ENCODE results near the gene HPF1. TPM values are rescaled to one million over a fixed set of nuclear protein-coding genes. Genes with fewer than 3 reads are reported as not detected.

HPF1 gene
- total RNA-seq, 2 donors from 2014 or later = 33.4 to 50.5 TPM

DNA sequence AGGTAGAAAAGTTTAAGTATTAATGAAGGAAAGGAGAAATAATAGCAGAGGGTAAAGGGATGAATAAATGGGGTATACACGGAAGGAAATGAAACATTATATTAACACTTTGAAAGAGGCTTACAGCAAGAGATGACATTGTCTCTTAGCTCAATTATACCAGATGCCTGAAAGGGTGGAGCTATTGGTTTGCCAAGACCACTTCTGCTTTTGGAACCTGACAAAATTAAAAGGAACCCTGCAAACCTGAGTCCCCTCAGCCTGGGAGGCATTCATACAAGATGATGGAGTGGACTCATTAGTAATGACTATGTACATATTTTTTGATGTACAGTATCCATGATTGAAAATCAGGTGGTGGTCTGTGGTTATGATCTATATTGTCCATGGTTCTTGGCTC is 45.1 kb upstream of the HPF1 start:
- no peaks in the 10 kb centered on the region for H3K36me3 ChIP-seq (ENCODE audit: control insufficient read depth, insufficient read depth, low read length)
- H3K4me3 ChIP-seq (ENCODE audit: low read length) = no peak overlapping the region
- no peaks in the 10 kb centered on the region for H3K4me1 ChIP-seq (ENCODE audit: control insufficient read depth, insufficient read depth, low read length)
- peaks cover 10% of the 10 kb centered on the region for H3K9me3 Mint-ChIP-seq
- peaks cover 6% of the 10 kb centered on the region for H3K9me3 ChIP-seq (ENCODE audit: control insufficient read depth, low read length)
- TF ChIP-seq, protein P1, sequence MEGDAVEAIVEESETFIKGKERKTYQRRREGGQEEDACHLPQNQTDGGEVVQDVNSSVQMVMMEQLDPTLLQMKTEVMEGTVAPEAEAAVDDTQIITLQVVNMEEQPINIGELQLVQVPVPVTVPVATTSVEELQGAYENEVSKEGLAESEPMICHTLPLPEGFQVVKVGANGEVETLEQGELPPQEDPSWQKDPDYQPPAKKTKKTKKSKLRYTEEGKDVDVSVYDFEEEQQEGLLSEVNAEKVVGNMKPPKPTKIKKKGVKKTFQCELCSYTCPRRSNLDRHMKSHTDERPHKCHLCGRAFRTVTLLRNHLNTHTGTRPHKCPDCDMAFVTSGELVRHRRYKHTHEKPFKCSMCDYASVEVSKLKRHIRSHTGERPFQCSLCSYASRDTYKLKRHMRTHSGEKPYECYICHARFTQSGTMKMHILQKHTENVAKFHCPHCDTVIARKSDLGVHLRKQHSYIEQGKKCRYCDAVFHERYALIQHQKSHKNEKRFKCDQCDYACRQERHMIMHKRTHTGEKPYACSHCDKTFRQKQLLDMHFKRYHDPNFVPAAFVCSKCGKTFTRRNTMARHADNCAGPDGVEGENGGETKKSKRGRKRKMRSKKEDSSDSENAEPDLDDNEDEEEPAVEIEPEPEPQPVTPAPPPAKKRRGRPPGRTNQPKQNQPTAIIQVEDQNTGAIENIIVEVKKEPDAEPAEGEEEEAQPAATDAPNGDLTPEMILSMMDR (conservative IDR thresholded peaks at IDR 0.05) = no peak
- H3K27ac Mint-ChIP-seq = no peak overlapping the region
- no peak overlapping the region for H3K27ac ChIP-seq (ENCODE audit: low read depth, low read length)
- 88% methylated on average over 1 of the region's 1 CpG; no CpG with 5 or more reads in 1 of the 2 experiments for WGBS, 2 experiments (ENCODE audit: insufficient coverage in 1 of 2, insufficient read length in 1 of 2)
- no peaks in the 10 kb centered on the region for H3K27me3 ChIP-seq (ENCODE audit: control insufficient read depth, insufficient read depth, low read length, poor library complexity, severe bottlenecking)
- H3K9ac ChIP-seq (ENCODE audit: extremely low read depth, low read length, poor library complexity, severe bottlenecking) = no peak overlapping the region
- no peak overlapping the region for H3K4me3 Mint-ChIP-seq
- no peak for DNase-seq
- H3K27me3 Mint-ChIP-seq (ENCODE audit: insufficient read depth) = no peaks in the 10 kb centered on the region
- H3K4me1 Mint-ChIP-seq = no peaks in the 10 kb centered on the region
- H3K36me3 Mint-ChIP-seq (ENCODE audit: low read depth) = no peaks in the 10 kb centered on the region

DNA sequence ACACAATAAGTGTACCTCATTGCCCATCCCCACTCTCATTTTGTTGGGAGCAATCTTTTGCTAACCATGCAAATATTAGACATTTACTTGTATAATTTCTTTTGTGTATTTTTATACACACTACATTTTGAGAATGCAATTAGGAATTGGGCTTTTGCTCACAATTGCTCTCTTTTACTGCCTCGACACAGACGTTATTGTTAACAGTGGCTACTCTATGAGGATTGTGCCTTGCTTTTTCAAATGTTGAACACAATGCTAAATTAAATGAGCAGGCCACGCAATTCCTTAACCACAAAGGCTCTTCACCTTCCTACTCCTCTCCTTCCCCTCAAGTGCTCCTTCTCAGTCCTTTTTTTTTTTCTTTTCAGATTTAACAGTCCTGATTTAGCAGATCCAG is 42.8 kb upstream of the HPF1 start:
- H3K9me3 Mint-ChIP-seq = peaks cover 6% of the 10 kb centered on the region
- H3K4me1 ChIP-seq (ENCODE audit: control insufficient read depth, insufficient read depth, low read length) = no peaks in the 10 kb centered on the region
- no peak overlapping the region for H3K4me3 Mint-ChIP-seq
- TF ChIP-seq, protein P1 (conservative IDR thresholded peaks at IDR 0.05) = no peak
- no peak overlapping the region for H3K27ac Mint-ChIP-seq
- H3K4me1 Mint-ChIP-seq = no peaks in the 10 kb centered on the region
- H3K36me3 Mint-ChIP-seq (ENCODE audit: low read depth) = no peaks in the 10 kb centered on the region
- H3K9ac ChIP-seq (ENCODE audit: extremely low read depth, low read length, poor library complexity, severe bottlenecking) = no peak overlapping the region
- WGBS, 2 experiments (ENCODE audit: insufficient coverage in 1 of 2, insufficient read length in 1 of 2) = 95 to 100% methylated on average over 2 to 3 of the region's 3 CpGs
- peaks cover 1% of the 10 kb centered on the region for H3K9me3 ChIP-seq (ENCODE audit: control insufficient read depth, low read length)
- H3K4me3 ChIP-seq (ENCODE audit: low read length) = no peak overlapping the region
- H3K36me3 ChIP-seq (ENCODE audit: control insufficient read depth, insufficient read depth, low read length) = no peaks in the 10 kb centered on the region
- no peak overlapping the region for H3K27ac ChIP-seq (ENCODE audit: low read depth, low read length)
- peaks cover 1% of the 10 kb centered on the region for H3K27me3 Mint-ChIP-seq (ENCODE audit: insufficient read depth)
- H3K27me3 ChIP-seq (ENCODE audit: control insufficient read depth, insufficient read depth, low read length, poor library complexity, severe bottlenecking) = no peaks in the 10 kb centered on the region
- no peak for DNase-seq

DNA sequence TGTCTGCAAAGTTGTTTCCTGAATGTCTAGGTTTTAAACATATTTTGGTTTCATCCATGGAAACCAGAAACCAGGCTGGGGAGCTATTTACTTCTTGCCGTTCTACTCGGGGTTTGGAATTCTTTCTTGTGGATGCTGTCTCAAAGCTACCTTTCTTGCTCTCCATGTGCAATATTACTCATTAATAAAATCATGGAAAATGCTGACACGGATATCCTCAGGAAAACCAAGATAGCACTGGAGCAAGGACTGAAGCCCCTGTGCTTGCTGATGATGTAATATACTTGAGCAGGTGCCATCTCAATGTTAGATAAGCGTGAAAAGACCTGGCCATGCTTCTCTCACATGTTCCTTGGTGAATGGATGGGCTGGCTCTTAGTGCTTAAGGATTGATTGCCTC is 41.5 kb upstream of the HPF1 start:
- H3K9ac ChIP-seq (ENCODE audit: extremely low read depth, low read length, poor library complexity, severe bottlenecking) = no peak overlapping the region
- no peaks in the 10 kb centered on the region for H3K4me1 Mint-ChIP-seq
- H3K9me3 ChIP-seq (ENCODE audit: control insufficient read depth, low read length) = no peaks in the 10 kb centered on the region
- H3K27me3 Mint-ChIP-seq (ENCODE audit: insufficient read depth) = peaks cover 1% of the 10 kb centered on the region
- H3K4me3 ChIP-seq (ENCODE audit: low read length) = no peak overlapping the region
- no peaks in the 10 kb centered on the region for H3K9me3 Mint-ChIP-seq
- no peaks in the 10 kb centered on the region for H3K36me3 Mint-ChIP-seq (ENCODE audit: low read depth)
- H3K27me3 ChIP-seq (ENCODE audit: control insufficient read depth, insufficient read depth, low read length, poor library complexity, severe bottlenecking) = no peaks in the 10 kb centered on the region
- no peak overlapping the region for H3K4me3 Mint-ChIP-seq
- no peaks in the 10 kb centered on the region for H3K36me3 ChIP-seq (ENCODE audit: control insufficient read depth, insufficient read depth, low read length)
- DNase-seq = no peak
- H3K27ac Mint-ChIP-seq = no peak overlapping the region
- no peak overlapping the region for H3K27ac ChIP-seq (ENCODE audit: low read depth, low read length)
- 92 to 100% methylated on average over 4 of the region's 4 CpGs for WGBS, 2 experiments (ENCODE audit: insufficient coverage in 1 of 2, insufficient read length in 1 of 2)
- TF ChIP-seq, protein P1 (conservative IDR thresholded peaks at IDR 0.05) = no peak
- no peaks in the 10 kb centered on the region for H3K4me1 ChIP-seq (ENCODE audit: control insufficient read depth, insufficient read depth, low read length)

Data from endodermal cell (in vitro differentiated cells).